HEK293 (cell line): ENCODE results near the gene EMC9.

Experiments used
- CTCF ChIA-PET: fragments of 350-600 bp; formaldehyde crosslinking; extraction: SDS; loops from one replicate; lab custom pipeline; 2021; ENCODE audit warnings: antibody characterized with exemption; lab: Yijun Ruan, JAX
- POLR2A ChIA-PET: fragments of 300-600 bp; formaldehyde crosslinking; extraction: SDS; loops from one replicate; lab custom pipeline; 2020; ENCODE audit warnings: antibody characterized with exemption, inconsistent platforms; lab: Yijun Ruan, JAX
- H3K27ac ChIP-seq: fragments of 200-500 bp; sonication (Bioruptor generic); 2 replicates; pipeline ENCODE4 v1.5.1; 2014; ENCODE audit warnings: low read depth, low read length, control low read depth, inconsistent platforms; ENCODE audit errors: extremely low read depth
- H3K36me3 ChIP-seq, 2 experiments: fragments of 200-500 bp in 1 of 2; sonication (Bioruptor generic) in 1 of 2; 1 replicate in 1 of 2; 2 replicates in 1 of 2; pipeline ENCODE4 v1.5.1; 2014 to 2017; ENCODE audit warnings: inconsistent platforms in 2 of 2, low read length in 2 of 2; ENCODE audit not compliant: control insufficient read depth in 2 of 2, insufficient read depth in 1 of 2
- H3K4me1 ChIP-seq: fragments of 200-500 bp; sonication (Bioruptor generic); 2 replicates; pipeline ENCODE4 v1.5.1; 2014; ENCODE audit warnings: mild to moderate bottlenecking, low read length, inconsistent platforms; ENCODE audit not compliant: control insufficient read depth, insufficient read depth
- H3K4me3 ChIP-seq: 2 replicates; pipeline ENCODE4 v1.5.1; 2011; ENCODE audit warnings: low read depth, mild to moderate bottlenecking, control low read depth, low read length, moderate library complexity
- H3K9me3 ChIP-seq: fragments of 200-500 bp; sonication (Bioruptor generic); 2 replicates; pipeline ENCODE4 v1.5.1; 2014; ENCODE audit warnings: low read depth, low read length, inconsistent platforms; ENCODE audit not compliant: control insufficient read depth, insufficient read depth
- GLIS1 ChIP-seq: fragments of 450-650 bp; formaldehyde crosslinking; IDR thresholded peaks from 2 replicates; pipeline ENCODE4 v1.5.1; 2016; ENCODE audit warnings: missing biosample characterization, missing genetic modification characterization
- KLF9 ChIP-seq: fragments of 450-650 bp; formaldehyde crosslinking; IDR thresholded peaks from 2 replicates; pipeline ENCODE4 v1.5.1; 2016; ENCODE audit warnings: missing biosample characterization, missing genetic modification characterization, low read depth
- MYNN ChIP-seq: fragments of 450-650 bp; formaldehyde crosslinking; IDR thresholded peaks from 2 replicates; pipeline ENCODE4 v1.5.1; 2016; ENCODE audit warnings: missing biosample characterization, missing genetic modification characterization, borderline replicate concordance
- PRDM1 ChIP-seq: fragments of 450-650 bp; formaldehyde crosslinking; IDR thresholded peaks from 2 replicates; pipeline ENCODE4; 2016; ENCODE audit warnings: missing biosample characterization, missing genetic modification characterization
- ZBTB17 ChIP-seq: fragments of 450-650 bp; formaldehyde crosslinking; IDR thresholded peaks from 2 replicates; pipeline ENCODE4 v1.5.1; 2016; ENCODE audit warnings: missing biosample characterization, missing genetic modification characterization
- ZBTB21 ChIP-seq: fragments of 450-650 bp; formaldehyde crosslinking; IDR thresholded peaks from 2 replicates; pipeline ENCODE4 v1.5.1; 2017; ENCODE audit warnings: missing biosample characterization, missing genetic modification characterization
- ZBTB49 ChIP-seq: fragments of 450-650 bp; formaldehyde crosslinking; IDR thresholded peaks from 2 replicates; pipeline ENCODE4 v1.5.1; 2016; ENCODE audit warnings: missing biosample characterization, missing genetic modification characterization, low read depth
- ZNF146 ChIP-seq: fragments of 450-650 bp; formaldehyde crosslinking; IDR thresholded peaks from 2 replicates; pipeline ENCODE4 v1.5.1; 2016; ENCODE audit warnings: missing biosample characterization, missing genetic modification characterization
- ZNF223 ChIP-seq: fragments of 450-650 bp; formaldehyde crosslinking; IDR thresholded peaks from 2 replicates; pipeline ENCODE4 v1.5.1; 2016; ENCODE audit warnings: missing biosample characterization, missing genetic modification characterization
- ZNF335 ChIP-seq: fragments of 450-650 bp; formaldehyde crosslinking; conservative IDR thresholded peaks from 2 replicates; pipeline ENCODE4 v1.5.1; 2016; ENCODE audit warnings: missing biosample characterization, missing genetic modification characterization
- ZNF350 ChIP-seq: fragments of 450-650 bp; formaldehyde crosslinking; IDR thresholded peaks from 2 replicates; pipeline ENCODE4 v1.5.0; 2017; ENCODE audit warnings: missing biosample characterization, mild to moderate bottlenecking, missing genetic modification characterization
- ZNF473 ChIP-seq: fragments of 450-650 bp; formaldehyde crosslinking; IDR thresholded peaks from 2 replicates; pipeline ENCODE4 v1.5.1; 2017; ENCODE audit warnings: missing biosample characterization, missing genetic modification characterization
- ZNF558 ChIP-seq: fragments of 450-650 bp; formaldehyde crosslinking; IDR thresholded peaks from 2 replicates; pipeline ENCODE4 v1.5.1; 2016; ENCODE audit warnings: missing biosample characterization, missing genetic modification characterization
- ZNF768 ChIP-seq: fragments of 450-650 bp; formaldehyde crosslinking; IDR thresholded peaks from 2 replicates; pipeline ENCODE4 v1.5.1; 2018; ENCODE audit warnings: missing biosample characterization, mild to moderate bottlenecking, missing genetic modification characterization
- TF ChIP-seq, protein P1 (sequence below): fragments of 450-650 bp; formaldehyde crosslinking; IDR thresholded peaks from 2 replicates; pipeline ENCODE4 v1.5.1; 2016; ENCODE audit warnings: missing biosample characterization, missing genetic modification characterization
- TF ChIP-seq, protein P2 (sequence below): fragments of 450-650 bp; IDR thresholded peaks from 2 replicates; pipeline ENCODE4 v1.5.1; 2018; ENCODE audit warnings: missing biosample characterization, missing genetic modification characterization
- TF ChIP-seq, protein P3 (sequence below): fragments of 450-650 bp; formaldehyde crosslinking; IDR thresholded peaks from 2 replicates; pipeline ENCODE4 v1.5.1; 2016; ENCODE audit warnings: missing biosample characterization, missing genetic modification characterization

Gene EMC9

GRCh38 chr14:24092505-24093206 is 48.7 kb downstream of the EMC9 start:
- Histone ChIP-seq H3K4me3 (no peak overlapping the region), H3K4me1 (peaks cover 3% of the 10 kb centered on the region; the same call in 1 of the 2 replicates), H3K27ac (no peak overlapping the region; the same call in 1 of the 2 replicates), H3K9me3 (no peaks in the 10 kb centered on the region), H3K36me3 (peaks cover 0 to 6% of the 10 kb centered on the region in 2 experiments; a peak in 1 of 3 replicates)
- POLR2A ChIA-PET: interaction anchor here (0.9 to 4.2 kb wide), 6 partner anchors 12 to 68 kb away, joined by 3 to 64 read pairs (median 13); partner anchors contain the start of genes DCAF11, EMC9, IRF9 and NRL
- CTCF ChIA-PET: interaction anchor here (0.5 to 9.4 kb wide), 15 partner anchors 8 to 339 kb away, joined by 3 to 247 read pairs (median 4); partner anchors contain the start of genes DCAF11 and NRL
- TF ChIP-seq ZBTB17 (peak; percentile 86), ZBTB49 (tag by site-specific recombination) (no peak), GLIS1 (tag by site-specific recombination) (0 out of 2 replicates have a peak, but pooled peaks have one; percentile 23)

DNA sequence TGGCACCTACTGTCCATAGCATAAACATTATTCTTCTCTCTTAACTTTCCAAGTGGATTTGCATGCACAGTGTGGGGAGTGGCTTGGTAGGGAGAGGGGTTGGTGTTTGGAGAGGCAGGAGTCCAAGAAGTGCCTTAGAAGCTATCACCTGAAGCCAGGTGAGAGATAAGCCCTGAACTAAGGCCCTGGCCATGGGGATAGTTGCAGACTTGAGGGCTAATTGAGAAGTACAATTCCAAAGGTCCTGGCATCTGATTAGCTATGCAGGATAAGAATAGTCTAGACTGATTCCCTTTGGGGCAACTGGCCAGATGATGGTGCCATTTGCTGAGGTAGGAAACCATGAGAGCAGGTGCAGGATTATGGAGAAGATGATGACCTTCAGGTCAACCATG is 49.3 kb downstream of the EMC9 start:
- POLR2A ChIA-PET: interaction anchor here (0.9 to 4.2 kb wide), 5 partner anchors 11 to 69 kb away, joined by 3 to 64 read pairs (median 4); partner anchors contain the start of genes DCAF11, EMC9, IRF9 and NRL
- CTCF ChIA-PET: interaction anchor here (0.6 to 9.4 kb wide), 13 partner anchors 11 to 545 kb away, joined by 3 to 247 read pairs (median 5); partner anchors contain the start of genes DCAF11 and NRL
- peaks cover 3% of the 10 kb centered on the region; the same call in 1 of the 2 replicates for H3K4me1 ChIP-seq

More for the DNA sequence above, 49.3 kb downstream of the EMC9 start:
- no peak overlapping the region for H3K27ac ChIP-seq
- H3K36me3 ChIP-seq: peaks cover 0 to 6% of the 10 kb centered on the region in 2 experiments; a peak in 1 of 3 replicates
- no peaks in the 10 kb centered on the region for H3K9me3 ChIP-seq
- TF ChIP-seq ZBTB21 (tag by site-specific recombination) (no peak), ZNF335 (tag by site-specific recombination) (no peak), ZNF223 (tag by site-specific recombination) (no peak), ZBTB49 (tag by site-specific recombination) (no peak), ZNF473 (tag by site-specific recombination) (no peak), KLF9 (tag by site-specific recombination) (no peak), ZNF768 (no peak), ZNF350 (tag by site-specific recombination) (no peak), MYNN (tag by site-specific recombination) (no peak), ZNF146 (tag by site-specific recombination) (no peak), PRDM1 (tag by site-specific recombination) (no peak), ZNF558 (tag by site-specific recombination) (no peak)
- TF ChIP-seq, protein P1, sequence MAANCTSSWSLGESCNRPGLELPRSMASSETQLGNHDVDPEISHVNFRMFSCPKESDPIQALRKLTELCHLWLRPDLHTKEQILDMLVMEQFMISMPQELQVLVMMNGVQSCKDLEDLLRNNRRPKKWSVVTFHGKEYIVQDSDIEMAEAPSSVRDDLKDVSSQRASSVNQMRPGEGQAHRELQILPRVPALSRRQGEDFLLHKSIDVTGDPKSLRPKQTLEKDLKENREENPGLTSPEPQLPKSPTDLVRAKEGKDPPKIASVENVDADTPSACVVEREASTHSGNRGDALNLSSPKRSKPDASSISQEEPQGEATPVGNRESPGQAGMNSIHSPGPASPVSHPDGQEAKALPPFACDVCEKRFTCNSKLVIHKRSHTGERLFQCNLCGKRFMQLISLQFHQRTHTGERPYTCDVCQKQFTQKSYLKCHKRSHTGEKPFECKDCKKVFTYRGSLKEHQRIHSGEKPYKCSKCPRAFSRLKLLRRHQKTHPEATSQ (tag by site-specific recombination): no peak
- TF ChIP-seq, protein P2, sequence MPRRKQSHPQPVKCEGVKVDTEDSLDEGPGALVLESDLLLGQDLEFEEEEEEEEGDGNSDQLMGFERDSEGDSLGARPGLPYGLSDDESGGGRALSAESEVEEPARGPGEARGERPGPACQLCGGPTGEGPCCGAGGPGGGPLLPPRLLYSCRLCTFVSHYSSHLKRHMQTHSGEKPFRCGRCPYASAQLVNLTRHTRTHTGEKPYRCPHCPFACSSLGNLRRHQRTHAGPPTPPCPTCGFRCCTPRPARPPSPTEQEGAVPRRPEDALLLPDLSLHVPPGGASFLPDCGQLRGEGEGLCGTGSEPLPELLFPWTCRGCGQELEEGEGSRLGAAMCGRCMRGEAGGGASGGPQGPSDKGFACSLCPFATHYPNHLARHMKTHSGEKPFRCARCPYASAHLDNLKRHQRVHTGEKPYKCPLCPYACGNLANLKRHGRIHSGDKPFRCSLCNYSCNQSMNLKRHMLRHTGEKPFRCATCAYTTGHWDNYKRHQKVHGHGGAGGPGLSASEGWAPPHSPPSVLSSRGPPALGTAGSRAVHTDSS (tag by site-specific recombination): no peak
- TF ChIP-seq, protein P3, sequence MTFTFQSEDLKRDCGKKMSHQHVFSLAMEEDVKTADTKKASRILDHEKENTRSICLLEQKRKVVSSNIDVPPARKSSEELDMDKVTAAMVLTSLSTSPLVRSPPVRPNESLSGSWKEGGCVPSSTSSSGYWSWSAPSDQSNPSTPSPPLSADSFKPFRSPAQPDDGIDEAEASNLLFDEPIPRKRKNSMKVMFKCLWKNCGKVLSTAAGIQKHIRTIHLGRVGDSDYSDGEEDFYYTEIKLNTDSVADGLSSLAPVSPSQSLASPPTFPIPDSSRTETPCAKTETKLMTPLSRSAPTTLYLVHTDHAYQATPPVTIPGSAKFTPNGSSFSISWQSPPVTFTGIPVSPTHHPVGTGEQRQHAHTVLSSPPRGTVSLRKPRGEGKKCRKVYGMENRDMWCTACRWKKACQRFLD (tag by site-specific recombination): no peak
- H3K4me3 ChIP-seq: no peak overlapping the region
